Effector memory CD4-positive, alpha-beta T cell (primary cell): Measurements from ENCODE around the gene AGBL4.

Source experiments
- DNase-seq, 3 donors: peaks; one replicate each; pipeline ENCODE4 v3.0.0-alpha.2; 2020
- H3K27ac ChIP-seq: 2 replicates; pipeline ENCODE4 v1.7.0; 2013; ENCODE audit warnings: mild to moderate bottlenecking, low read length, moderate library complexity; ENCODE audit not compliant: insufficient read depth, poor library complexity, severe bottlenecking
- H3K27me3 ChIP-seq: replicated peaks from 2 replicates; pipeline ENCODE4 v1.7.0; 2013; ENCODE audit warnings: mild to moderate bottlenecking, low read length; ENCODE audit not compliant: insufficient read depth, control insufficient read depth, poor library complexity, severe bottlenecking
- H3K36me3 ChIP-seq: 2 replicates; pipeline ENCODE4 v1.7.0; 2013; ENCODE audit warnings: mild to moderate bottlenecking, low read length, moderate library complexity; ENCODE audit not compliant: control insufficient read depth, insufficient read depth
- H3K4me1 ChIP-seq: 2 replicates; pipeline ENCODE4 v1.7.0; 2013; ENCODE audit warnings: low read length, mild to moderate bottlenecking; ENCODE audit not compliant: control insufficient read depth, insufficient read depth, poor library complexity, severe bottlenecking
- H3K4me3 ChIP-seq: 2 replicates; pipeline ENCODE4 v1.7.0; 2013; ENCODE audit warnings: low read length, low read depth, mild to moderate bottlenecking; ENCODE audit not compliant: insufficient read depth, poor library complexity, severe bottlenecking
- H3K9me3 ChIP-seq: 2 replicates; pipeline ENCODE4 v1.7.0; 2013; ENCODE audit warnings: mild to moderate bottlenecking, low read length, moderate library complexity; ENCODE audit not compliant: control insufficient read depth

Gene AGBL4

DNA sequence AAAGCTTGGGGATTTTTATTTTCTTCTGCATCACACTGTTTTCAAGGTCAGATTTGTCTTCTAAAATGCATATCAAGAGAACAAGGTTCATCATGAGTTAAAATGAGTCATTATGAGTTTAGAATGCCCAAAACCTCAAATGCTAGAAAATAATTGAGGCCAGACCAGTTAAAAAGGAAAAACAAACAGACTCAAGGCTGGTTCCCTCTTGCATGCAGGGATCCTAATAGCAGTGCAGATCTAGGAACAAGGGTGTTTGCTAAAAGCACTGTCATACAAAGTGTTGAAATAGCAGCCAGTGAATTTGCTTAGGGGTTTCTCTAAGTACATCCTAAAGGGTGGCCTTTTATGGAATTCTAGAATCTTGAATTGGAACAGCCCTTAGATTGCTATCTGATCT is 1262.3 kb downstream of the AGBL4 start:
- Histone ChIP-seq H3K27me3 (no peaks in the 10 kb centered on the region), H3K4me1 (no peaks in the 10 kb centered on the region), H3K9me3 (no peaks in the 10 kb centered on the region), H3K36me3 (no peaks in the 10 kb centered on the region), H3K27ac (no peak overlapping the region), H3K4me3 (no peak overlapping the region)
- DNase-seq = no peak

DNA sequence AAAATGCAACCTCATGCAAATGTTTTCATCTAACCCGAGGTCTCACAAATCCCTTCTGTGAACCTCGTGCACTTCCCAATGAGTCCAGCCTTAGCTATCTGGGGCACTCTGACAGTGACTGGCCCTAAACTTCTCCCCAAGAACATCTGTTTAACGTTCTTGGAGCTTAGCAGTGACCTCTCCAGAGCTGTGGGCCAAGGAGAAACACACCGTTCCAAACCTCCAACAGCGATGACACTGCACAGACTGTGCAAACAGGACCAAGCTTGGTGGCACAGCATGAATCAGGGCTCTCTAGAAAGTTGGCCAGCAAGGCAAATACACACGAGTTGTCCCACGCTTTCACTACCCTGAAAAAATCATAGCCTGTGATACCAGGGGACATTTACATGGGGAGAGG is 1262.9 kb downstream of the AGBL4 start:
- no peaks in the 10 kb centered on the region for H3K27me3 ChIP-seq
- H3K4me1 ChIP-seq = no peaks in the 10 kb centered on the region
- no peak overlapping the region for H3K4me3 ChIP-seq
- no peak overlapping the region for H3K27ac ChIP-seq
- DNase-seq = no peak
- no peaks in the 10 kb centered on the region for H3K9me3 ChIP-seq
- no peaks in the 10 kb centered on the region for H3K36me3 ChIP-seq

DNA sequence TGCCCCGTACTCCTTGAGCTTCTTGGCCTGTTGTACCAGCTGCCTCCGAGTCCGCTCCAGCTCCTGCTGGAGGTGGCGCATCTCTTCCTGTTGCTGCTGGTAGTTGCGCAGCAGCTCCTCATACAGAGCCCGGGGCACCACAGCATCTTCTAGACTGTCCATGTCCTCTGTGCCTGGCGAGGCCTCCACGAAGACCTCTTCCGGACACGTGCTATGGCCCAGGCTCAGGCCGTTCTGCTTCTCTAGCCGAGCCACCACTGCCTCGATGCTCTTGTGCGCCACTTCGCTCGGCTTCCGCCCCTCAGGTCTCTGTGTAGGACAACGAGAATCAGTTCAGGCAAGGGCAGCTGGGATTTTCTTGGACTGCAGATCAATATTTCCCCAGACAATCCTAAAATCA is 1264.8 kb downstream of the AGBL4 start:
- no peaks in the 10 kb centered on the region for H3K4me1 ChIP-seq
- H3K36me3 ChIP-seq = no peaks in the 10 kb centered on the region
- no peak for DNase-seq
- no peaks in the 10 kb centered on the region for H3K9me3 ChIP-seq
- H3K4me3 ChIP-seq = no peak overlapping the region
- H3K27ac ChIP-seq = no peak overlapping the region
- H3K27me3 ChIP-seq = no peaks in the 10 kb centered on the region

DNA sequence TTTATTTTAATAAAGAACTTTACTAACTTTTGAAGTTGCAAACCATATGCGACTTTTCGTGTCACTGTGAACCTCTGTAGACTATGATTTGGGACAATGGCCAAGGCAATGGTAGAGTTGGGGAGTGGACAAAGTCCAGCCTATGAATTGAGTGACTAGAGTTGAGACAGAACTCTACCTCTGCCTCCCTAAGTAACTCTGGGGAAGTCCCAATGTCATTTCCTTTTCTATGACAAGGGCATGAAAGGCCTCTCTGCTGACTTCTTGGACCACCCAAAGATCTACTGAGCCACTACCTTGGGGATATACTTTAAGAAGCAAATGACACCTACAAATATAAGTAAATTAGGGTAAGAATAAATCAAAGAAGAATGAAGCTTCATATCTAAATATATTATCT is 1266.4 kb downstream of the AGBL4 start:
- no peak overlapping the region for H3K27ac ChIP-seq
- no peak for DNase-seq
- no peaks in the 10 kb centered on the region for H3K36me3 ChIP-seq

DNA sequence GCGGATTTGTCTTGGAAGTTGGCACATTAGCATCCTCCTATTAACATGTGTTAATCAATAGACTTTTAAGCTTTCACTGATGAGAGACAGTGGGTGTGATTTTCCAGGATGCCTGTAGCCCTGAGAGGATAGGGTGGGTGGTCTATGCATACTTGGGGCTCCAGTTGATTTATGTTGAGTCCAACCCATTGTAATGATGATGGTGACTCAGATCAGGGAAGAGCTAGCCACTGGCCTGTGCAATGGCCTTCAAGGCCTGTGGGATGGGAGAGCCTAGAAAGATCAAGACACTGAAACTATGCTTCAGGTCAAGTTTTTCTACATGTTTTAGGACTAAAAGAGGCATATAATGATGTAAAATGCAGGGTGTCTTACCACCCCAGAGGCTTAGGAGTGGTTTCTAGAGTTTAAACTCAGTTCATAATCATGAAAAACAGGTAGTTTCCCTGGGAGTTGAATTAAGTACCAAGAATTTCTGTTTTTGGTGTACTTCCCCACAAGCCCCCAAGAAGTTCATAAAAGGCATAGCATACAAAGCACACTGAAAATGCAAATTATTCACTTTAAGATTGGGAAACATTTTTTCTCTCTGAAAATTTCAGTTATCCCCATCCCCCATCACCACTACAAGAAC is 1267.0 kb downstream of the AGBL4 start:
- H3K27me3 ChIP-seq = no peaks in the 10 kb centered on the region
- DNase-seq = no peak
- no peak overlapping the region for H3K27ac ChIP-seq
- no peaks in the 10 kb centered on the region for H3K36me3 ChIP-seq
- H3K4me1 ChIP-seq = no peaks in the 10 kb centered on the region
- H3K4me3 ChIP-seq = no peak overlapping the region
- H3K9me3 ChIP-seq = no peaks in the 10 kb centered on the region

More for the DNA sequence above, 1266.4 kb downstream of the AGBL4 start:
- no peaks in the 10 kb centered on the region for H3K4me1 ChIP-seq
- no peak overlapping the region for H3K4me3 ChIP-seq
- no peaks in the 10 kb centered on the region for H3K27me3 ChIP-seq
- H3K9me3 ChIP-seq = no peaks in the 10 kb centered on the region

DNA sequence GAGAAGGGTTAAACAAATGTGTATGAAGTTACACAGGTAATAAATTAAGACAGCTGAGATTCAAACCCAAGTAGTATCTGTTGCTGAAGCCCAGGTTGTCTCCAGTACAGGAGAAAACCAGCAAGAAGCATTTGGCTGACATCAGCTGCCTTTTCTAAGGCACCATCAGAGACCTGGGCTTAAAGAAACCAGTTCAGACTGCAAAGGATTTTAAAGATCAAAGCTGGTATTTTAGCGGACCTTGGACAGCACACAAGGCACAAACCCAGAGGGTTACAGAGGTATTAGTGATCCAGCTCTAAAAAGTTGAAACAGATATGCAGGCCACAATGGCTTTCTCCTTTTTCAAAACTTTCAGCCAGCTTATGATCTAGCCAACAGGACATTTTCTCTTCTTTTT is 1270.5 kb downstream of the AGBL4 start:
- Histone ChIP-seq H3K36me3 (no peaks in the 10 kb centered on the region), H3K9me3 (no peaks in the 10 kb centered on the region), H3K4me1 (no peaks in the 10 kb centered on the region), H3K27me3 (no peaks in the 10 kb centered on the region), H3K4me3 (no peak overlapping the region), H3K27ac (no peak overlapping the region)
- no peak for DNase-seq

DNA sequence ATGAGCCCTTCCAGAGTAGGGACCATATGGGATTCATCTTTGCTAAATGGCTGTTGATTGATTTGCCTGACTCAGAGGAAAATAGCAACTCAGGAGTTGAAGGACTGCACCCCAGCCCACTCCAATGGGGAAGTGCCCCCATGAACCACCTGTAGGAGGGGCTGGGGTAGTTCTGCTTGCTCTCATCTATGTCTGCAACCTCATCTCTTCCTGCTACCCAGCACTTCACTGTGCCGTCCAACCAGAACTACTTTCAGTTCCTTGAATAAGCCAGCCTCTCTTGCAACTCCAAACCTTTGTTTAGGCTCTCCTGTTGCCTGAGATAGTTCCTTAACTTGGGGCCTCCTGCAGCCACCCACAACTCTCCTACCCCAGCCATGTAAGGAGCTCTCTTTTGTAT is 1273.6 kb downstream of the AGBL4 start:
- DNase-seq = no peak
- Histone ChIP-seq H3K36me3 (no peaks in the 10 kb centered on the region), H3K9me3 (no peaks in the 10 kb centered on the region), H3K27me3 (no peaks in the 10 kb centered on the region), H3K4me1 (no peaks in the 10 kb centered on the region), H3K27ac (no peak overlapping the region), H3K4me3 (no peak overlapping the region)

DNA sequence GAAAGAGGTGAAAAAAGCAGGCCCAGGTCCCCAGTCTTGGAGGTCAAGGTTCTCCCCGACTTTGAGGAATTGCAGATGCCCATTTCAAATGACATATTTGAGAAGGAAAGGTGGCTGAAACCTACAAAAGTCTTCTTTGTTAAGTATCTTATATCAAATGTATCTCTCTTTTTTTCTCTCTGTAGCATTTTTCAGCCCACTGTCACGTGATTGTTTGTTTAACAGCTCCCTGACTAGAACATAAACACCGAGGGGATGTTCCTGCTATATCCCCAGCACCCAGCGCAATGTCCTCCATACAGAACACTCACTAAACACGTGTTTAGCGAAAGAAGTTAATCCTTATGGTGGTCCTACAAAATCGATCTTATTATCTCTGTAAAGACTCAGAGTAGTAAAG is 1274.7 kb downstream of the AGBL4 start:
- no peak for DNase-seq
- Histone ChIP-seq H3K27me3 (no peaks in the 10 kb centered on the region), H3K36me3 (no peaks in the 10 kb centered on the region), H3K9me3 (no peaks in the 10 kb centered on the region), H3K4me3 (no peak overlapping the region), H3K4me1 (no peaks in the 10 kb centered on the region), H3K27ac (no peak overlapping the region)

DNA sequence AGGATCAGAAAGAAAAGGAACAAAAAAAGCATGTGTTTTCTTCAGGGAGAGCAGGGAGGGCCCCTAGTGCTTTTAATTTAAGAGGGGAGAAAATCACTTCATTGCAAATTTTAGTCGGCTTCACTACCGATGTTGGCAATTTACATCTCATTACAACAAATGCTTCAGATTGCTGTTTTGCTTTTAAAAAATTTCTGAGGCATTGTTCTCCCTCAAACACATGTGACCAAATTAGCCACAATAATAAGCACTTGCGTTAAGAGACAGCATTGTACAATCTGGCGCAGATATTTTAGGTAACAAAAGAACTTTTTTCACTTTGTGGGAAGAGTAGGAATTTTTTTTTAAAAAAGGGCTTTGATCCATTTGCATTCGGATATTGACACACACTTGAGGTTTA is 1276.8 kb downstream of the AGBL4 start:
- Histone ChIP-seq H3K27me3 (no peaks in the 10 kb centered on the region), H3K4me3 (no peak overlapping the region), H3K27ac (no peak overlapping the region), H3K9me3 (no peaks in the 10 kb centered on the region), H3K4me1 (no peaks in the 10 kb centered on the region), H3K36me3 (no peaks in the 10 kb centered on the region)
- DNase-seq = no peak

DNA sequence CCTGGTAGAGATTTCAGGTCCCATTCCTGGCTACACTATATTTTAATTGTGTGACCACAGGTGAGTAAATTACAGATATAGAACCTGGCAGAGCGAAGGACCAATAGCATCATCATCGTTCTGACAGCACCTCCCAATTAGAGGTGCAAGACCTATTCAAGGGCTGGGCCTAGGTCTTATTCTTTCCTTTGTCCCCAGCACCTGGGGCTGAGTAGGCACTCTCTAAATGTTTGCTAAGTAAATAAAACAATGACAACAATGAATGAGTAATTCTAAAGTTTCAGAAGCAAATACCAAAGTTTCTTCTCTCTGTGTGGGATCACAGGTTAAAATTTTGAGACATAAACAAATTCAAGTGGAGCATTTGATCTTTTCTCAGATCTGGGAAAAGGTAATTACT is 1279.7 kb downstream of the AGBL4 start:
- H3K9me3 ChIP-seq = no peaks in the 10 kb centered on the region

More for the DNA sequence above, 1279.7 kb downstream of the AGBL4 start:
- Histone ChIP-seq H3K36me3 (no peaks in the 10 kb centered on the region), H3K4me3 (no peak overlapping the region), H3K27me3 (no peaks in the 10 kb centered on the region), H3K4me1 (no peaks in the 10 kb centered on the region), H3K27ac (no peak overlapping the region)
- DNase-seq = no peak
